Measurements from ENCODE around the gene FAM168B. TPM values are rescaled to one million over a fixed set of nuclear protein-coding genes. Genes with fewer than 3 reads are reported as not detected.
"Not testable (repeated sequence)": the region's sequence is repeated elsewhere in the genome, so short reads cannot be mapped to it uniquely, and the experiment has no call there.

The FAM168B gene
- 116 and 133 TPM in 2 replicates for total RNA-seq

DNA sequence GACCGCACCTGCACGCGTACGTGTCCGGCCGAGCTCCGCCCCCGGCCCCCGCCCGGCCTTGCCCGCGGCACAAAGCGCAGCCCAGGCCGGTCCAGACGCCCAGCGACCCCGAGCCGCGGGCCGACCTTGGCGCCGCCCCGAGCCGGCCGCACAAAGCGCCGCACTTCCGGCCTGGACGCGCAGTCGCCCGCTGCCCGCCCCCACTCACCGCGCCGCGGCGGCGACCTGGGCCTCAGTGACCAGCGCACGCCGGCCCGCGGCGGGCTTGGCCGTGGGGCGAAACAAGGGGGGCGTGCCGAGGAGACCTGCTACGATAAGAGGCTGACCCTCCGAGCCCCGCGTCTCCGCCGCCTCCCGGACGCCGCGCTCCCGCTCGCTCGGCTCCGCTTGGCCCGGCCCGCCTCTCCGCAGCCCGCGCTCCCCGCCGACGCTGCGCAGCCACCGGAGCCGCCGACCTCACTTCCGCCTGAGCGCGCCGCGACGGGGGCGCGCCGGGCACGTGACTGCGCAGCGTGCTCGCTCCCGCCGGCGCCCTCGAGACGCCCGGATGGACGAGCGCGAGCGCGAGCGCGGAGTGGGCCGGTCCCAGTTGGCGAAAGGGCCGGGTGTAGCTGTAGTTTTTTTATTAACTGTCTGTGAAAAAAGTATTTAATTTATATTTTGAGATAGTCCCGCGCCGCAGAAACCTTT is at the start of gene FAM168B:
TSS of gene FAM168B (minus strand) at position 455 of the 690 bp plus-strand sequence. CDS start 10,814 bp downstream, outside the sequence.
- peak; percentile 63 for DNase-seq (ENCODE audit: low read depth)

- no peak for DNase-seq (ENCODE audit: low read depth)
Observed at GRCh38 chr2:131142849-131143248, 49.6 kb upstream of the FAM168B start.

GRCh38 chr2:131140581-131140980 is 47.3 kb upstream of the FAM168B start:
- DNase-seq (ENCODE audit: low read depth): no peak

DNA sequence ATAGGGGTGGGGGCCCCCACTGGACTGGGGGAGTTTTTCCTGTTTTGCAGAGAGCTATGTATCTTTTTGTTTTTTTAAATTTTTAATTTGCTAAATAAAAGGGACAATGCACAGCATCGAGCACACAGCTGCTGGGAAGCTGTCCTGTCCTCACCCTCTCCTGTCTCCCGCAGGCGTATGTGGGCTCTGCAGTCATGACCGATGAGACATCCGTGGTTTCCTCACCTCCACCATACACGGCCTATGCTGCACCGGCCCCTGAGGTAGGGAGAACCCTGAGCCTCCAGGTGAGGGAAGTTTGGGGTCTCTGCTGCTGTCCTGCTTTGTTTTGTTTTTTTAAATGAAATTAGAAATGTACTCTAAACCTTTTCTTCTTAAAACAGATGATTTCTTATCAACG is 39.5 kb upstream of the FAM168B start:
- DNase-seq (ENCODE audit: low read depth): no peak

GRCh38 chr2:131130298-131130596 is 37.0 kb upstream of the FAM168B start:
- no peak for DNase-seq (ENCODE audit: low read depth)

GRCh38 chr2:131127981-131128380 is 34.7 kb upstream of the FAM168B start:
- DNase-seq (ENCODE audit: low read depth): no peak

DNA sequence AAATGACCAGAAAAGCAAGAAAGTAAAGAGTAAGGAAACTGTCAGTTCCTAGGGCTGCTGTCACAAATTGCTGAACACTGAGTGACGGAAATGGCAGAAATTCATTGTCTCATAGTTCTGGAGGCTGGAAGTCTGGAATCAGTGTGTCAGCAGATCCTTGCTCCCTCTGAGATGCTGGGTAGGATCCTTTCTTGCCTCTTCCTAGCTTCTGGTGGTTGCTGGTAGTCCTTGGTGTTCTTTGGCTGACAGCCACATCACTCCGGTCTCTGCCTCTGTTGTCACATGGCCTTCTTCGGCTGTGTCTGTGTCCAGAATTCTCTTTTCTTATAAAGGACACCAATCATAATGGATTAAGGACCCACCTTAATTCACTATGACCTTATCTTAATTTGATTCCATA is 33.8 kb upstream of the FAM168B start:
- DNase-seq (ENCODE audit: low read depth): no peak

GRCh38 chr2:131126436-131126835 is 33.2 kb upstream of the FAM168B start:
- DNase-seq (ENCODE audit: low read depth): no peak

- no peak for DNase-seq (ENCODE audit: low read depth)
Observed at GRCh38 chr2:131125195-131125757, 32.0 kb upstream of the FAM168B start.

GRCh38 chr2:131123192-131123591 is 29.9 kb upstream of the FAM168B start:
- no peak for DNase-seq (ENCODE audit: low read depth)

GRCh38 chr2:131122496-131122895 is 29.2 kb upstream of the FAM168B start:
- no peak for DNase-seq (ENCODE audit: low read depth)

GRCh38 chr2:131121464-131121863 is 28.2 kb upstream of the FAM168B start:
- no peak for DNase-seq (ENCODE audit: low read depth)

DNA sequence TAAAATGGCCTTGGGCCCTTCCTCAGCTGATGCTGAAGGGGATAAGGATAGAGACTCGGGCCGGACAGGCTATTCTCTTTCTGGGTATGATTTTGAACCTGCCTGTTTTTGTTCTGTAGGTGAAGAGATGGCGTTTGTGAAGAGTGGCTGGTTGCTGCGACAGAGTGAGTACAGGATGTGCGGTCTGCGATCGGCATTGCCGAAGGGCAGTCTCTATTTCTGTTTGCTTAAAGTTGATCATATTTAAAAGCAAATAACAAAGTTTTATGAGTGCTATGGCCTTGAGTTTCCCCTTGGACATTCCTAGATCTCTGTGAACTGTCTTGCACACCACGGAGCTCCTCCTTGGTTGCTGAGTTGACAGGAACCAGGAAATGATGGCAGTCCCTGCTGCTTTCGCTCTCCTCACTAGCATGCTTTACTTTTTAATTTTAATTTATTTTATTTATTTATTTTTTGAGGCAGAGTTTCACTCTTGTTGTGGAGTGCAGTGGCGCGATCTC is 27.6 kb upstream of the FAM168B start:
- no peak for DNase-seq (ENCODE audit: low read depth)

DNA sequence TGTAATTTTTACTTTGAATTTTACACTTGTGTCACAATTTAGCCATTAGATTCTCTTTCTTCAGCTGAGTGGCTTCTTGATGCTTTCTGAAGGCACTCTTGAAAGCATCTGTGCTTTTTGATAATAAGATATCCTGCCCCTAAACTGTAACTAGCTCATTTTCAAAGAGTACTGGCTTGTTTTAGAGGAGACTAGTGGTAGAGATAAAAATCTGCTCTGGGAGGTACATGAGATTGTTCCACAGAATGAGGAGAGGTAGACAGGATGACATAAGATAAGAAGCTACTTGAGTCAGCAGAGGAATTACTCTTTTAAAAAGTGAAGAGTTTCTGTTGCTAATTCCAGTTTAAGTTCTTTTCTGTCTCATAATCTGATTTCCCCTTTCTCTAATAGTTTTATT is 22.5 kb upstream of the FAM168B start:
- DNase-seq (ENCODE audit: low read depth): no peak

DNA sequence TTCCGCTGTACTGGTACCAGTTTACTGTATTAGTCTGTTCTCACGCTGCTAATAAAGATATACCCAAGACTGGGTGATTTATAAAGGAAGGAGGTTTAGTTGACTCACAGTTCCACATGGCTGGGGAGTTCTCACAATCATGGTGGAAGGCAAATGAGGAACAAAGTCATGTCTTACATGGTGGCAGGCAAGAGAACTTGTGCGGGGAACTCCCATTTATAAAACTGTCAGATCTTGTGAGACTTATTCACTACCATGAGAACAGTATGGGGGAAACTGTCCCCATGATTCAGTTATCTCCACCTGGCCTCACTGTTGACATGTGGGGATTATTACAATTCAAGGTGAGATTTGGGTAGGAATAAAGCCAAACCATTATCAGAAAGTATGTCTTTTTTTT is 21.7 kb upstream of the FAM168B start:
- not testable (repeated sequence) for DNase-seq (ENCODE audit: low read depth)

DNA sequence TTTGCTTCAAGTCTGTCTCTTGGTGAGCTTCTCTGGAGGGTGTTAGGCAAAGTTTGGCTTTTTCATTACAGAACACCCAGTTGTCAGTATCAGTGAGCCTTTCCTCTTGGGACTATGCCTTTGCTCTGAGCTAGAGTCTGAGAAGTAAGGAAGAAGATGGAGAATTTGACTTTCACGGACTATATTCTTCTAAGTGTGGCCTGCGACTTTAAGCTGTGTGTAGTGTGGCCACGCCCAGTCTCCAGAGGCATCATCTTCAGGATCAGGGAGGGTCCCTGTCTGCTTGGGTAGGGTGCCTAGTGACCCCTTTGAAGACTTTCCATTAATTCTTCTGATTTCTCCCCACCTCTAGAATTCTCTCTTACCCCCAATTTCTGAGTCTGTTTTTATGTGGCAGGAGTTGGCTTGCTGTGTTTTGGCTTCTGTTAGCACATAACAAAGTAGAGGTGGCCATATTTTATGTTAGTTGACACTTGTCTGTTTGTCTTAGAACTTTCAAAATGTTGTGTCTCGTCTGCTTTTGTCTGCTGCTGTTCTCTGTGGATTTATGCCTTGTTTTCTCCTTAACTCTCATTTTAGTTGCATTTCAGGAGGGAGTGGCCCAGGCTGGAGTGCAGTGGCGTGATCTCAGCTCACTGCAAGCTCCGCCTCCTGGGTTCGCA is 20.4 kb upstream of the FAM168B start:
- DNase-seq (ENCODE audit: low read depth): no peak

GRCh38 chr2:131112529-131112928 is 19.3 kb upstream of the FAM168B start:
- DNase-seq (ENCODE audit: low read depth): peak; percentile 58

- DNase-seq (ENCODE audit: low read depth): peak; percentile 89
Observed at GRCh38 chr2:131105950-131106801, 12.9 kb upstream of the FAM168B start.

- DNase-seq (ENCODE audit: low read depth): peak; percentile 69
Observed at GRCh38 chr2:131105156-131105949, 12.1 kb upstream of the FAM168B start, which contains the start of gene PLEKHB2. TSS of gene PLEKHB2 (plus strand) at chr2:131105336. CDS start at chr2:131120942, 15,606 bp downstream.

GRCh38 chr2:131104487-131105155 is 11.4 kb upstream of the FAM168B start:
- peak; percentile 80 for DNase-seq (ENCODE audit: low read depth)

DNA sequence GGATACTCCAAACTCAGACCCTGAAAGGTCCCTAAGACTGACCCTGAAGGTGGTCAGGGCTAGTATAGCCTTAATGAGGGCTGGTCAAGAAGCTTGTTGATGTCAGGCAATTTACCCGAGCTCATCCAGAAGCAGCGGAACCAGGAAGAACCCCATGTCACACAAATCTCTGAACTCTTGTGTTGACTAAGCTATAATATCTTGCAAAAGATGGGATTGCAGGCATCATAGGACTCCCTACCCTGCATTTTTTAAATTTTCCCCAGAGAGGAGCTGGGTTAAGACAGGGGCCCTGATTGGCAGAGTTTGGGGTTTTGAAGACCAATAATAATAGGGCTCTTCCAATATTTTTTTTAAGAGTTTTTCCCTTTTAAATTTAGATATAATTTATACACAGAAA is 9.9 kb upstream of the FAM168B start:
- no peak for DNase-seq (ENCODE audit: low read depth)
